Neural progenitor cell (in vitro differentiated cells): Measurements from ENCODE around the gene NOSTRIN. TPM values are rescaled to one million over a fixed set of nuclear protein-coding genes. Genes with fewer than 3 reads are reported as not detected.

Source experiments
- DNase-seq: peaks from one replicate; pipeline ENCODE4 v3.0.0-alpha.2; 2016; ENCODE audit warnings: low spot score
- H2AFZ ChIP-seq: fragments of 200-600 bp; sonication (generic); replicated peaks from 2 replicates; pipeline ENCODE4 v1.6.1; 2016; ENCODE audit warnings: antibody characterized with exemption
- H3F3A ChIP-seq: fragments of 200-600 bp; sonication (generic); 2 replicates; pipeline ENCODE4 v1.6.1; 2016; ENCODE audit warnings: antibody characterized with exemption, low read depth
- H3K27ac ChIP-seq: fragments of 200-600 bp; sonication (generic); 2 replicates; pipeline ENCODE4 v1.5.1; 2016; ENCODE audit warnings: mild to moderate bottlenecking
- H3K27me3 ChIP-seq: fragments of 200-600 bp; sonication (generic); 2 replicates; pipeline ENCODE4 v1.6.1; 2016; ENCODE audit warnings: mild to moderate bottlenecking, moderate library complexity
- H3K36me3 ChIP-seq: fragments of 200-600 bp; sonication (generic); 2 replicates; pipeline ENCODE4 v1.5.1; 2016
- H3K4me1 ChIP-seq: fragments of 200-600 bp; sonication (generic); 2 replicates; pipeline ENCODE4 v1.6.1; 2016; ENCODE audit warnings: mixed run types
- H3K4me2 ChIP-seq: fragments of 200-600 bp; sonication (generic); 2 replicates; pipeline ENCODE4 v1.6.1; 2016
- H3K4me3 ChIP-seq: fragments of 200-600 bp; sonication (generic); 2 replicates; pipeline ENCODE4 v1.5.1; 2016
- H3K79me2 ChIP-seq: fragments of 200-600 bp; sonication (generic); 2 replicates; pipeline ENCODE4 v1.6.1; 2016; ENCODE audit warnings: low read depth
- H3K9ac ChIP-seq: fragments of 200-600 bp; sonication (generic); 2 replicates; pipeline ENCODE4 v1.6.1; 2016
- H3K9me3 ChIP-seq: fragments of 200-600 bp; sonication (generic); 2 replicates; pipeline ENCODE4 v1.5.1; 2016; ENCODE audit warnings: low read depth
- H4K20me1 ChIP-seq: fragments of 200-600 bp; sonication (generic); 2 replicates; pipeline ENCODE4 v1.6.1; 2016; ENCODE audit warnings: low read depth
- H3K27ac Mint-ChIP-seq: 3 replicates; pipeline ENCODE4 v1.8.0; 2021; ENCODE audit warnings: mixed read lengths
- H3K27me3 Mint-ChIP-seq: 2 replicates; pipeline ENCODE4 v1.8.0; 2022; ENCODE audit warnings: low read depth, mild to moderate bottlenecking, inconsistent platforms, moderate library complexity, mixed read lengths; ENCODE audit not compliant: insufficient read depth
- H3K36me3 Mint-ChIP-seq: 3 replicates; pipeline ENCODE4 v1.8.0; 2021; ENCODE audit warnings: mixed read lengths
- H3K4me1 Mint-ChIP-seq: 3 replicates; pipeline ENCODE4 v1.8.0; 2021; ENCODE audit warnings: mixed read lengths
- H3K4me3 Mint-ChIP-seq: 3 replicates; pipeline ENCODE4 v1.8.0; 2021; ENCODE audit warnings: mild to moderate bottlenecking, moderate library complexity, mixed read lengths
- H3K9me3 Mint-ChIP-seq: 3 replicates; pipeline ENCODE4 v1.8.0; 2020; ENCODE audit warnings: mixed read lengths
- CTCF ChIP-seq: fragments of 200-600 bp; sonication (generic); IDR thresholded peaks from 2 replicates; pipeline ENCODE4 v1.5.1; 2017; ENCODE audit warnings: antibody characterized with exemption, mild to moderate bottlenecking
- EZH2 ChIP-seq: fragments of 200-600 bp; sonication (generic); IDR thresholded peaks from 2 replicates; pipeline ENCODE4 v1.6.1; 2017; ENCODE audit warnings: antibody characterized with exemption, mild to moderate bottlenecking, moderate library complexity
- EZH2phosphoT487 ChIP-seq: fragments of 200-600 bp; sonication (generic); IDR thresholded peaks from 2 replicates; pipeline ENCODE4 v1.6.1; 2017; ENCODE audit warnings: antibody characterized with exemption
- total RNA-seq: library from RNA; depleted of rRNA; stranded (reverse); fragments of >200 nt; gene quantifications from 2 replicates; pipeline ENCODE4 v1.2.3, GENCODE V29; 2015; ENCODE audit warnings: low replicate concordance

NOSTRIN gene
- total RNA-seq, 1 donor from 2014 or later: not detected

- no peak overlapping the region for H3K4me3 ChIP-seq
- H3K27ac Mint-ChIP-seq: no peak overlapping the region
- TF ChIP-seq CTCF: no peak
- no peak for TF ChIP-seq EZH2phosphoT487
- TF ChIP-seq EZH2: no peak
- peaks cover 4% of the 10 kb centered on the region for H3K27me3 Mint-ChIP-seq
- H3K4me1 Mint-ChIP-seq: peaks cover 24% of the 10 kb centered on the region
- peaks cover 7% of the 10 kb centered on the region for H3F3A ChIP-seq
- H3K9ac ChIP-seq: no peak overlapping the region
- H3K4me1 ChIP-seq: peaks cover 7% of the 10 kb centered on the region
- no peak overlapping the region for H3K4me2 ChIP-seq
- H3K9me3 ChIP-seq: no peaks in the 10 kb centered on the region
- no peaks in the 10 kb centered on the region for H4K20me1 ChIP-seq
- H3K27ac ChIP-seq: no peak overlapping the region
- no peaks in the 10 kb centered on the region for H3K36me3 Mint-ChIP-seq
- H3K9me3 Mint-ChIP-seq: peaks cover 2% of the 10 kb centered on the region
- DNase-seq: no peak
- H3K79me2 ChIP-seq: no peaks in the 10 kb centered on the region
- H3K4me3 Mint-ChIP-seq: no peak overlapping the region
- H2AFZ ChIP-seq: no peak overlapping the region
- H3K36me3 ChIP-seq: no peaks in the 10 kb centered on the region
- H3K27me3 ChIP-seq: no peaks in the 10 kb centered on the region
Observed at GRCh38 chr2:168821577-168821976, 19.1 kb downstream of the NOSTRIN start.

- H3K4me1 Mint-ChIP-seq: peaks cover 23% of the 10 kb centered on the region
- H3K27me3 Mint-ChIP-seq: peaks cover 4% of the 10 kb centered on the region
- no peak overlapping the region for H3K4me3 Mint-ChIP-seq
- Histone ChIP-seq H3K4me2 (no peak overlapping the region), H3K9me3 (no peaks in the 10 kb centered on the region), H2AFZ (no peak overlapping the region), H3K27ac (no peak overlapping the region), H4K20me1 (no peaks in the 10 kb centered on the region), H3K79me2 (no peaks in the 10 kb centered on the region), H3K36me3 (no peaks in the 10 kb centered on the region), H3F3A (peaks cover 7% of the 10 kb centered on the region), H3K9ac (no peak overlapping the region), H3K27me3 (no peaks in the 10 kb centered on the region), H3K4me1 (peaks cover 7% of the 10 kb centered on the region), H3K4me3 (no peak overlapping the region)
- no peak for DNase-seq
- peaks cover 2% of the 10 kb centered on the region for H3K9me3 Mint-ChIP-seq
- H3K36me3 Mint-ChIP-seq: no peaks in the 10 kb centered on the region
- no peak overlapping the region for H3K27ac Mint-ChIP-seq
- TF ChIP-seq EZH2: no peak
- TF ChIP-seq CTCF: no peak
- TF ChIP-seq EZH2phosphoT487: no peak
Observed at GRCh38 chr2:168821992-168822391, 19.6 kb downstream of the NOSTRIN start.

- H2AFZ ChIP-seq: no peak overlapping the region
- no peaks in the 10 kb centered on the region for H3K27me3 ChIP-seq
- no peaks in the 10 kb centered on the region for H4K20me1 ChIP-seq
- no peak overlapping the region for H3K27ac Mint-ChIP-seq
- no peak overlapping the region for H3K4me3 ChIP-seq
- no peaks in the 10 kb centered on the region for H3K36me3 Mint-ChIP-seq
- H3K4me1 Mint-ChIP-seq: peaks cover 3% of the 10 kb centered on the region
- no peaks in the 10 kb centered on the region for H3K4me1 ChIP-seq
- no peaks in the 10 kb centered on the region for H3F3A ChIP-seq
- H3K27ac ChIP-seq: no peak overlapping the region
- H3K9ac ChIP-seq: no peak overlapping the region
- H3K9me3 Mint-ChIP-seq: no peaks in the 10 kb centered on the region
- TF ChIP-seq EZH2 (no peak), CTCF (no peak), EZH2phosphoT487 (no peak)
- no peaks in the 10 kb centered on the region for H3K79me2 ChIP-seq
- no peak for DNase-seq
- H3K9me3 ChIP-seq: no peaks in the 10 kb centered on the region
- H3K36me3 ChIP-seq: no peaks in the 10 kb centered on the region
- no peaks in the 10 kb centered on the region for H3K27me3 Mint-ChIP-seq
- H3K4me2 ChIP-seq: no peak overlapping the region
- no peak overlapping the region for H3K4me3 Mint-ChIP-seq
Observed at GRCh38 chr2:168825126-168825525, 22.7 kb downstream of the NOSTRIN start.

- H3K4me1 Mint-ChIP-seq: peaks cover 3% of the 10 kb centered on the region
- Histone ChIP-seq H3K4me1 (no peaks in the 10 kb centered on the region), H3K9me3 (no peaks in the 10 kb centered on the region), H3K27me3 (no peaks in the 10 kb centered on the region), H4K20me1 (no peaks in the 10 kb centered on the region), H3K36me3 (no peaks in the 10 kb centered on the region), H3K79me2 (no peaks in the 10 kb centered on the region), H2AFZ (no peak overlapping the region), H3K27ac (no peak overlapping the region), H3K4me2 (no peak overlapping the region), H3K9ac (no peak overlapping the region), H3F3A (no peaks in the 10 kb centered on the region), H3K4me3 (no peak overlapping the region)
- no peak for DNase-seq
- H3K9me3 Mint-ChIP-seq: no peaks in the 10 kb centered on the region
- no peak overlapping the region for H3K27ac Mint-ChIP-seq
- no peak overlapping the region for H3K4me3 Mint-ChIP-seq
- no peak for TF ChIP-seq EZH2
- no peak for TF ChIP-seq CTCF
- TF ChIP-seq EZH2phosphoT487: no peak
- no peaks in the 10 kb centered on the region for H3K36me3 Mint-ChIP-seq
- no peaks in the 10 kb centered on the region for H3K27me3 Mint-ChIP-seq
Observed at GRCh38 chr2:168830958-168831357, 28.5 kb downstream of the NOSTRIN start.
